GM21526 (cell line): ENCODE data around the gene TFAP2D.

Experiments used
- ATAC-seq: cut with Tn5 transposase; IDR thresholded peaks from one replicate; pipeline ENCODE4 v1.9.1; 2021; ENCODE audit warnings: moderate library complexity; ENCODE audit not compliant: unreplicated experiment, low FRiP score

Gene TFAP2D

DNA sequence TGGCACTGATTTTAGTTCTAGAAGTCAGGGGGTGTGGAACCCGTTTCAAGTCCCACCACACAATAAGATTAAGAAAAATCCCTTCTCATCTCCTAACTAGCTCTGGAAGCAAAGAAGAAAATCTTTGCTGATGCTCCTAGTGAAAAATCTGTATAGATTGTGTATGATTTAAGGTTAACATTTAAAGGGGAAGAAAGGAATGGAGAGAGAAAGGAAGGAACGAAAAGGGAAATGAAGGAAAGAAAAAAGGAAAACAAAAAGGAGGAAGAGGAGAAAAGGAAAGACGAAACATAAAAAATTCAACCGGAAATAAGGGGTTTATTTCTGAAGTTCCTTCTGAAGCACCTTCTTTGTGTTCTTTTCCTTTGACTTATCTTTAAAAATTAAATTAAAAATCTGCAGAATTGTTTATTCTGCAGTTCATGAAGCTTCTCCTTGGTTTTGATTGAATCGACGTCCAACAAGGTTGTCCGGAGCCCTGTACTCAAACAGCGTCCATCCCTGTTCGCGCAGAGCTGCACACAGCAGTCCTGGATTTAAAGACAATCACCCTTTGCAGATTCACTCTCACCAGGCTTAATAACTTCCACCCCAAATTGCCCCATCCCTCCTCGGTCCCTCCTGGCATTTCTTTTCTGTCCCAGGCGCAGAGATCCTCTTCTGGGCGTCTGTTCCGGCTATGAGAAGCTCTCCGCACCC is 103.8 kb downstream of the TFAP2D start:
- no peak for ATAC-seq

GRCh38 chr6:50817646-50817950 is 104.3 kb downstream of the TFAP2D start:
- no peak for ATAC-seq

DNA sequence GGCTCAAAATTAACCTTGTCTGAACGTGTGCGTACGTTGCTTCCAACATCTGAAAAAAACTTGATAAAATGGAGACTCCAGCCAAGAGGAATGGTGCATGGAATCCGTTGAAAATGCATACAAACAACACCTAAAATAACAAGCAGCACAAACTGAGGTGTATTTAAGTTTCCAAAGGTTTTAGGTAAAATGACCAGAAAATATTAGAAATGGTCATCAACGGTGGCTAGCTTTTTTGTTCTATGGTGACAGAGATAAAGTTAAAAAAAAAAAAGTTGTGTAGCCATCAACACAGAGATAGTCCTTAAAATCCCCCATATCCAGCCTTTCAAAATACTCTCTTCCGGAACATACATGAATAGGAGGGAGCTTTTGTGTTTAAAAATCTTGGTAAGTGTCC is 104.7 kb downstream of the TFAP2D start:
- ATAC-seq, result no peak

DNA sequence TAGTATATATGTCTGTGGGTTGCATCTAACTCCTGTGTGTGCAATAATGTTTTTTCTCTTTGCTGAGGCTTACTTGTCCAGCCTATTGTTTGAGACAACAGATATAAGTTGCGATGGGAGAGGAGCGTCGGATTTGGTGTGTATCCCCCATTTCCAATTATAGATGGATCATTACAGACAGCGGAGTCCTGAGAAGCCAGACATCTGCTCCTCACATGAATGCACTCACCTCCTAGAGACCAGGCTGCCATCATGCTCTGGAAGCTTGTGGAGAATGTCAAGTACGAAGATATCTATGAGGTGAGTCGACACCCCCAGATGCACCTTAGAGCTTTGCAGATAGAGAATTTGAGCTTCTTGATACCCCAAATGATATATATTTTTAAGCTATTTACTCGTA is 105.3 kb downstream of the TFAP2D start, which contains the start of gene TFAP2B:
Gene TFAP2B (plus strand): TSS at position 199 of the 400 bp plus-strand sequence. CDS start 21 bp downstream, at position 220.
- ATAC-seq, result no peak

- ATAC-seq, result no peak
Observed at GRCh38 chr6:50819466-50819903, 106.2 kb downstream of the TFAP2D start.

DNA sequence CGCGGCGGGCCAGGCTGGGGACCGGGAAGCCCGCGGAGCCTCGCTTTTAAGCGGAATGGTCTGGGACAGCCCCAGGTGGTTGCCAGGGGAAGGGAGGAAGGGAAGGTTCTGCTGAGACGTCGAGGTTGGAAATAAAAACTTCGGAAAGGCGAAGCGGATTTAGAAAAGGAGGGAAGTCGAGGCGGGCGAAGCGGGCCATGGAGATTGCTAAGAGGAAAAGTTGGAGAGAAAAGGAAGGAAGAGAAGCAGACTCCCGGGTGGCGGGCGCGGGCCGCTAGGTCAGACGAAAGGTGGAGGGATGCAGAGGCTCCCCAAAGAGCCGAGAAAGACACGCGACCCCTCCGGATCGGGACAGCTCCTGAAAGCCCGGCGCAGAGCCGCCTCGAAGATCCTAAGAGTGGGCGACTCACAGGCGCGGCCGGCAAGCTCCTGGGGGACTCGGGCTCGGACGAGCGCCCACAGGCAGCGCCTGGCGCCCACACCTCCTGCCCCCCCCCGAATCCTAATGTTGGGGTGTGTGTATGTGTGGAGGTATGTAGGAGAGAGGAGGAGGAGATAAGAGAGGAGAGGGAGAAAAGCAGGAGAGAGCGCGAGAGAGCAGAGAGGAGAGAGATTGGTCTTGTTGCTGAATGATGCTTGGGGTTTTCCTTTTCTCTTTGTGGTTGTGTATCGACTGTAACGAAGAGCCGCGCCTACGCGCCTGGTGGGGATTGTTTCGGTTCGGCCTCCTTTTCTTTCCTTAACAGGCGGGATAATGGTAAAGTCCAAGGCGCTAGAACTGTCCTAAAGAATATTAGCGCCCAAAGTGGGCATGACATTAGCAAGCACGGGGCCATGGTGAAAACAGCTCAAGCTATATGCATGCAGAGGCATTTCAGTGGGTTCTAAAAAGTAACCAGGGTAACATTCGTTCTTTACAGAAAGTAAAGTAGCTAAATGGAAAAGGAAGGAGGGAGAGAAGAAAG is 106.9 kb downstream of the TFAP2D start:
- no peak for ATAC-seq

DNA sequence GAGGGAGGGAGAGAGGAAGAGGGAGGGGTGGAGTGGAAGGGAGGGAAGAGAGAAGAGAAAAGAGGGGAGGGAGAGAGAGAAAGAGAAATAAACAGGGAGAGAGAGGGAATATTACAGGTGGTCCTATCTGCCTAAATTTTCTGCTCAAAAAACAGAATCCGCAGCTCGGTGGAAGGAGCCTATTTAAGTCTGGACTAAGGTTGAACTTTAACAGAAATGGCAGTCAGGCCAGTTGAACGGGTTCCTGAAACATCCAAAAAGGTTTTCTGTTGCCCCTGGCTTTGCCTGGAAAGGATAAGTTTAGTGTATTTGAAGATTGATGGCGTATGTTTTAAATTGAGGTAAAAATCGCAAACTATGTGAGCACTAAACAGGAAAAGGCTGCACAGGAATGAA is 107.5 kb downstream of the TFAP2D start:
- no peak for ATAC-seq

GRCh38 chr6:50821441-50822077 is 108.2 kb downstream of the TFAP2D start:
- no peak for ATAC-seq

DNA sequence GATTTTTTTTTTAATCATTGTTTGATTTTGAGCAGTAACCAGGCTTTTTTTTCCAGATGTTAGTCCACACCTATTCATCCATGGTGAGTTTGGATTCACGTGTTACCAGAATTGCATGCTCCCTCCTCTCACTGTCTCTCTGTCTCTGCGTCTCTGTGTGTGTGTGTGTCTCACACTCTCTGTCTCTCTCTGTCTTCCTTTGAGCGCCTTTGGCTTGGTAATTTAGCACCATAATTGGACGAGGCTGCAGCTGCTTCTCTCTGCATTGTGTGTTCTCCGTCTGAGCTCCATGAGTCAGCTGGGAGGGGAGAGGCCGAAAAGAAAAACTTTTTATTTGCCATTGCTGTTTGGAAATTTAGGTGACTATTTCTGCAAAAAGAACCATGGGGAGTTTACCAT is 108.8 kb downstream of the TFAP2D start:
- ATAC-seq, result no peak
